Glutamatergic neuron (in vitro differentiated cells): ENCODE results near the gene TMX2. TPM values are rescaled to one million over a fixed set of nuclear protein-coding genes. Genes with fewer than 3 reads are reported as not detected.

Source experiments
- DNase-seq: peaks from one replicate; pipeline ENCODE4 v3.0.0; 2022
- H3K27ac Mint-ChIP-seq: one replicate; pipeline ENCODE4 v1.8.0; 2020; ENCODE audit warnings: mild to moderate bottlenecking, mixed read lengths, inconsistent platforms; ENCODE audit not compliant: unreplicated experiment
- H3K27me3 Mint-ChIP-seq: one replicate; pipeline ENCODE4 v1.8.0; 2020; ENCODE audit warnings: mild to moderate bottlenecking, moderate library complexity, mixed read lengths, inconsistent platforms; ENCODE audit not compliant: unreplicated experiment
- H3K36me3 Mint-ChIP-seq: one replicate; pipeline ENCODE4 v1.8.0; 2020; ENCODE audit warnings: mild to moderate bottlenecking, mixed read lengths, inconsistent platforms; ENCODE audit not compliant: unreplicated experiment
- H3K4me1 Mint-ChIP-seq: one replicate; pipeline ENCODE4 v1.8.0; 2020; ENCODE audit warnings: mild to moderate bottlenecking, low read depth, mixed read lengths, inconsistent platforms; ENCODE audit not compliant: unreplicated experiment
- H3K4me3 Mint-ChIP-seq: one replicate; pipeline ENCODE4 v1.8.0; 2020; ENCODE audit warnings: mild to moderate bottlenecking, mixed read lengths, inconsistent platforms; ENCODE audit not compliant: unreplicated experiment
- H3K9me3 Mint-ChIP-seq: one replicate; pipeline ENCODE4 v1.8.0; 2020; ENCODE audit warnings: mild to moderate bottlenecking, moderate library complexity, mixed read lengths, inconsistent platforms; ENCODE audit not compliant: unreplicated experiment
- CTCF ChIP-seq: fragments of 200-600 bp; sonication (generic); IDR thresholded peaks from one replicate; pipeline ENCODE4 v1.5.0; 2021; ENCODE audit not compliant: partially characterized antibody, unreplicated experiment
- total RNA-seq: library from RNA; stranded (reverse); fragmentation: NEBNext Ultra II Directional; extraction: Animal tissue kit (Norgen Biotek cat#: 25700); gene quantifications from one replicate; pipeline ENCODE4 v1.2.1, GENCODE V29; 2021; ENCODE audit not compliant: unreplicated experiment

The TMX2 gene
- total RNA-seq, 1 donor from 2014 or later: 94.5 TPM

DNA sequence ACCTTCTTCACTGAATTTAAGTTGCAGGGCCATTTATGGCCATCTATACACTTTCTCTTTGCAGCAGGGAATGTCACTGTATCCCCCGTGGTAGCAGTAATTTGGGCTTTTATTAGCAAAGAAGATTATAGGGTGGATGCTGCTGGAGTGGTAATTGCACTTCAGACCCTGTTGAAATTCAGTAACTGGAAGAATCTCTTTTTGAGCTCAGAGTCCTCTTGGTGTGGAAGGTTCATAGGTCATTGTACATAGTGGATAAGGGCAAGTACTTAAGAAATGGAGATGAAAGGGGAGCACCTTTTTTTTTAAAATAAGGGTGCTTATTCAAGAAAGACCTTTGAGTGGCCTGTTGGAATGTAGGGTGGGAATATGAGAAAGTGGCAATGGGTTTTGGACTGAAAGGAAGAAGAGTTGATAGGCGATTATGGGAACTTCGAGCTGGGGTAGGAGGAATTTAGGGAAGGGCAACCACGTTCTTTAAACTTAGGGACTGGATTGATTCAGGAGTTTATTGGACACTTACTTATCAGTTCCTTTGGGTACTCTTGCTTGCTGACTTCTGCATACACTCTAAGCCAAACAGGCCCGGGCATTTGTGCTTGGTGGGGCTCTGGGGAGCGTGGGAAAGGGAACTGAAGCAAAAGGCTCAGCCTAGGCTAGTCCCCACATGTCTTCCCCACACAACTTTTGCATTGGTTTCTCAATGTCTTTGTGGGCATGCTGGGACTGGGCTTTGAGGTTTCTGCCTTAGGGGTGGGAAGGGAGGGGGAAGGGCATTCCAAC is 75.7 kb downstream of the TMX2 start:
- no peaks in the 10 kb centered on the region for H3K36me3 Mint-ChIP-seq
- H3K27ac Mint-ChIP-seq: peak overlapping the region; percentile 30
- TF ChIP-seq CTCF: no peak
- DNase-seq: no peak
- H3K9me3 Mint-ChIP-seq: no peaks in the 10 kb centered on the region
- peaks cover 29% of the 10 kb centered on the region for H3K4me1 Mint-ChIP-seq
- H3K27me3 Mint-ChIP-seq: peaks cover 3% of the 10 kb centered on the region
- H3K4me3 Mint-ChIP-seq: peak overlapping the region; percentile 5

DNA sequence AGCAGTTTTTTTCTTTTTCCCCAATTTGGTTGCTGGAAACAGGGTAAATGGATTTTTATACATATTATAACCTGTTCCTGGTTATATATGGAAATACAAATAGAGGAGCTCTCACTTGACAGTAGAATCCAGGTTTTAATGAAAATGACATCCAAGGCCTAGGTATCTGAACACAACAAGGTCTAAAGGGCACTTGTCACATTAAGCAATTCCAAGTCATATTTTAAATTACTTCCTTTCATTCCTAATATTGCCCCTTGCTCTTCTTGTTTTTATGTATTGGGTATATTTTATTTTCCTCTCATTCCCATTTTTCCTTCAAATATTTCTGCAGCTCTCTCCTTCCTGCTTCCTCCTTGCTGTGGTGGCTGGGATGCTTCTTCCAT is 76.3 kb downstream of the TMX2 start:
- Mint-ChIP-seq H3K27me3 (peaks cover 3% of the 10 kb centered on the region), H3K9me3 (no peaks in the 10 kb centered on the region), H3K4me1 (peaks cover 29% of the 10 kb centered on the region), H3K4me3 (peak overlapping the region; percentile 58), H3K27ac (no peak overlapping the region), H3K36me3 (no peaks in the 10 kb centered on the region)
- no peak for TF ChIP-seq CTCF
- DNase-seq: no peak

Other genes with a start within 250 kb of the TMX2 start
- gene SLC43A1, start 196.9 kb upstream of the TMX2 start, total RNA-seq: 5.2 TPM
- 51.2 TPM for gene TIMM10, start 181.8 kb upstream of the TMX2 start, total RNA-seq
- not detected for gene SMTNL1, start 175.0 kb upstream of the TMX2 start, total RNA-seq
- 199 TPM for gene UBE2L6, start 144.9 kb upstream of the TMX2 start, total RNA-seq
- 46.1 TPM for gene SERPING1, start 114.9 kb upstream of the TMX2 start, total RNA-seq
- gene YPEL4, start 62.7 kb upstream of the TMX2 start, total RNA-seq: 16.9 TPM
- gene CLP1, start 54.8 kb upstream of the TMX2 start, total RNA-seq: 17.1 TPM
- 42.3 TPM for gene ZDHHC5, start 44.5 kb upstream of the TMX2 start, total RNA-seq
- gene MED19, start 378 bp upstream of the TMX2 start, total RNA-seq: 30.9 TPM
- 98.8 TPM for gene SELENOH, start 28.9 kb downstream of the TMX2 start, total RNA-seq
- not detected for gene BTBD18, start 39.2 kb downstream of the TMX2 start, total RNA-seq
- 344 TPM for gene CTNND1, start 49.2 kb downstream of the TMX2 start, total RNA-seq